ENCODE data around the gene AGTRAP.

The AGTRAP gene

GRCh38 chr1:11707621-11708276 lies 28.2 kb upstream of the AGTRAP start:
- peak; percentile 5 for DNase-seq

- peak; percentile 7 for DNase-seq
Measured at GRCh38 chr1:11708554-11709350, 27.2 kb upstream of the AGTRAP start.

GRCh38 chr1:11711490-11711889 lies 24.4 kb upstream of the AGTRAP start:
- no peak for DNase-seq

GRCh38 chr1:11712285-11712684 lies 23.7 kb upstream of the AGTRAP start:
- DNase-seq: no peak

- no peak for DNase-seq
Measured at GRCh38 chr1:11713095-11713494, 22.8 kb upstream of the AGTRAP start.

- DNase-seq: no peak
Measured at GRCh38 chr1:11714831-11715575, 20.9 kb upstream of the AGTRAP start.

- DNase-seq: peak; percentile 92
Measured at GRCh38 chr1:11719313-11720032, 16.5 kb upstream of the AGTRAP start.

- DNase-seq: no peak
Measured at GRCh38 chr1:11720033-11720376, 15.9 kb upstream of the AGTRAP start.

- DNase-seq: no peak
Measured at GRCh38 chr1:11720525-11720924, 15.4 kb upstream of the AGTRAP start.

GRCh38 chr1:11721311-11721710 lies 14.6 kb upstream of the AGTRAP start:
- no peak for DNase-seq

- no peak for DNase-seq
Measured at GRCh38 chr1:11722538-11722937, 13.4 kb upstream of the AGTRAP start.

GRCh38 chr1:11725616-11726015 lies 10.3 kb upstream of the AGTRAP start:
- DNase-seq: peak; percentile 37

GRCh38 chr1:11727119-11727518 lies 8.8 kb upstream of the AGTRAP start:
- no peak for DNase-seq

GRCh38 chr1:11728126-11728806 lies 7.7 kb upstream of the AGTRAP start:
- DNase-seq: no peak

- DNase-seq: no peak
Measured at GRCh38 chr1:11729155-11729497, 6.8 kb upstream of the AGTRAP start.

GRCh38 chr1:11729498-11730428 lies 6.2 kb upstream of the AGTRAP start:
- DNase-seq: peak; percentile 59

GRCh38 chr1:11730429-11730891 lies 5.5 kb upstream of the AGTRAP start:
- DNase-seq: peak; percentile 94

GRCh38 chr1:11731691-11732283 lies 4.1 kb upstream of the AGTRAP start:
- peak; percentile 54 for DNase-seq

GRCh38 chr1:11733306-11733705 lies 2.6 kb upstream of the AGTRAP start:
- DNase-seq: no peak

GRCh38 chr1:11735531-11735853 lies 444 bp upstream of the AGTRAP start:
- no peak for DNase-seq

All from MV-4-11 (cell line).